KOPT-K1 (cell line): ENCODE measurements around the gene CAPN9.

ENCODE experiments used
- H3K27ac ChIP-seq: fragments of 200-600 bp; sonication (generic); 2 replicates; pipeline ENCODE4 v1.5.1; 2016; ENCODE audit warnings: antibody characterized with exemption, mild to moderate bottlenecking, low read depth, low read length; ENCODE audit not compliant: poor library complexity, severe bottlenecking
- H3K36me3 ChIP-seq: fragments of 200-600 bp; sonication (generic); 2 replicates; pipeline ENCODE4 v1.5.1; 2017; ENCODE audit warnings: antibody characterized with exemption, mild to moderate bottlenecking, low read length, moderate library complexity; ENCODE audit not compliant: insufficient read depth
- H3K9me3 ChIP-seq: fragments of 200-600 bp; sonication (generic); 2 replicates; pipeline ENCODE4 v1.5.1; 2017; ENCODE audit warnings: antibody characterized with exemption, low read length, mild to moderate bottlenecking; ENCODE audit not compliant: insufficient read depth, poor library complexity, severe bottlenecking

The CAPN9 gene

GRCh38 chr1:230824551-230824918 lies 77.3 kb downstream of the CAPN9 start:
- Histone ChIP-seq H3K27ac (no peak overlapping the region), H3K9me3 (no peaks in the 10 kb centered on the region), H3K36me3 (no peaks in the 10 kb centered on the region)

- Histone ChIP-seq H3K36me3 (no peaks in the 10 kb centered on the region), H3K27ac (no peak overlapping the region), H3K9me3 (no peaks in the 10 kb centered on the region)
Measured at GRCh38 chr1:230824919-230825721, 77.9 kb downstream of the CAPN9 start.

GRCh38 chr1:230825761-230826160 lies 78.6 kb downstream of the CAPN9 start:
- no peak overlapping the region for H3K27ac ChIP-seq
- H3K9me3 ChIP-seq: no peaks in the 10 kb centered on the region
- no peaks in the 10 kb centered on the region for H3K36me3 ChIP-seq

- Histone ChIP-seq H3K27ac (no peak overlapping the region), H3K36me3 (no peaks in the 10 kb centered on the region), H3K9me3 (no peaks in the 10 kb centered on the region)
Measured at GRCh38 chr1:230826166-230826875, 79.1 kb downstream of the CAPN9 start.

GRCh38 chr1:230827081-230827681 lies 80.0 kb downstream of the CAPN9 start:
- Histone ChIP-seq H3K27ac (no peak overlapping the region), H3K9me3 (no peaks in the 10 kb centered on the region), H3K36me3 (no peaks in the 10 kb centered on the region)

- Histone ChIP-seq H3K36me3 (no peaks in the 10 kb centered on the region), H3K27ac (no peak overlapping the region), H3K9me3 (no peaks in the 10 kb centered on the region)
Measured at GRCh38 chr1:230827801-230828200, 80.6 kb downstream of the CAPN9 start.

- H3K27ac ChIP-seq: no peak overlapping the region
- no peaks in the 10 kb centered on the region for H3K36me3 ChIP-seq
- H3K9me3 ChIP-seq: no peaks in the 10 kb centered on the region
Measured at GRCh38 chr1:230828421-230828820, 81.2 kb downstream of the CAPN9 start.

GRCh38 chr1:230831771-230832170 lies 84.6 kb downstream of the CAPN9 start:
- H3K27ac ChIP-seq: no peak overlapping the region

GRCh38 chr1:230832476-230832875 lies 85.3 kb downstream of the CAPN9 start:
- Histone ChIP-seq H3K27ac (no peak overlapping the region), H3K36me3 (no peaks in the 10 kb centered on the region), H3K9me3 (no peaks in the 10 kb centered on the region)

More at GRCh38 chr1:230831771-230832170, 84.6 kb downstream of the CAPN9 start:
- Histone ChIP-seq H3K36me3 (no peaks in the 10 kb centered on the region), H3K9me3 (no peaks in the 10 kb centered on the region)

GRCh38 chr1:230833511-230833910 lies 86.3 kb downstream of the CAPN9 start:
- Histone ChIP-seq H3K9me3 (no peaks in the 10 kb centered on the region), H3K36me3 (no peaks in the 10 kb centered on the region), H3K27ac (no peak overlapping the region)

- Histone ChIP-seq H3K27ac (no peak overlapping the region), H3K36me3 (no peaks in the 10 kb centered on the region), H3K9me3 (no peaks in the 10 kb centered on the region)
Measured at GRCh38 chr1:230834292-230834691, 87.1 kb downstream of the CAPN9 start.

GRCh38 chr1:230836347-230836746 lies 89.2 kb downstream of the CAPN9 start:
- H3K9me3 ChIP-seq: no peaks in the 10 kb centered on the region

GRCh38 chr1:230836793-230837192 lies 89.6 kb downstream of the CAPN9 start:
- Histone ChIP-seq H3K27ac (no peak overlapping the region), H3K9me3 (no peaks in the 10 kb centered on the region), H3K36me3 (no peaks in the 10 kb centered on the region)

More at GRCh38 chr1:230836347-230836746, 89.2 kb downstream of the CAPN9 start:
- H3K36me3 ChIP-seq: no peaks in the 10 kb centered on the region
- H3K27ac ChIP-seq: no peak overlapping the region

GRCh38 chr1:230839173-230839572 lies 92.0 kb downstream of the CAPN9 start:
- H3K36me3 ChIP-seq: peaks cover 10% of the 10 kb centered on the region; the same call in 1 of the 2 replicates
- no peak overlapping the region for H3K27ac ChIP-seq
- H3K9me3 ChIP-seq: no peaks in the 10 kb centered on the region

GRCh38 chr1:230842801-230843200 lies 95.6 kb downstream of the CAPN9 start:
- H3K27ac ChIP-seq: no peak overlapping the region
- peaks cover 10% of the 10 kb centered on the region; the same call in 1 of the 2 replicates for H3K36me3 ChIP-seq
- H3K9me3 ChIP-seq: no peaks in the 10 kb centered on the region
